GM18526 (cell line): ENCODE data around the gene FEM1A.

ENCODE experiments used
- POLR2A ChIP-seq: IDR thresholded peaks from 3 replicates; pipeline ENCODE4 v1.6.1; 2011; ENCODE audit not compliant: insufficient read length; ENCODE audit errors: extremely low read depth

Gene FEM1A

DNA sequence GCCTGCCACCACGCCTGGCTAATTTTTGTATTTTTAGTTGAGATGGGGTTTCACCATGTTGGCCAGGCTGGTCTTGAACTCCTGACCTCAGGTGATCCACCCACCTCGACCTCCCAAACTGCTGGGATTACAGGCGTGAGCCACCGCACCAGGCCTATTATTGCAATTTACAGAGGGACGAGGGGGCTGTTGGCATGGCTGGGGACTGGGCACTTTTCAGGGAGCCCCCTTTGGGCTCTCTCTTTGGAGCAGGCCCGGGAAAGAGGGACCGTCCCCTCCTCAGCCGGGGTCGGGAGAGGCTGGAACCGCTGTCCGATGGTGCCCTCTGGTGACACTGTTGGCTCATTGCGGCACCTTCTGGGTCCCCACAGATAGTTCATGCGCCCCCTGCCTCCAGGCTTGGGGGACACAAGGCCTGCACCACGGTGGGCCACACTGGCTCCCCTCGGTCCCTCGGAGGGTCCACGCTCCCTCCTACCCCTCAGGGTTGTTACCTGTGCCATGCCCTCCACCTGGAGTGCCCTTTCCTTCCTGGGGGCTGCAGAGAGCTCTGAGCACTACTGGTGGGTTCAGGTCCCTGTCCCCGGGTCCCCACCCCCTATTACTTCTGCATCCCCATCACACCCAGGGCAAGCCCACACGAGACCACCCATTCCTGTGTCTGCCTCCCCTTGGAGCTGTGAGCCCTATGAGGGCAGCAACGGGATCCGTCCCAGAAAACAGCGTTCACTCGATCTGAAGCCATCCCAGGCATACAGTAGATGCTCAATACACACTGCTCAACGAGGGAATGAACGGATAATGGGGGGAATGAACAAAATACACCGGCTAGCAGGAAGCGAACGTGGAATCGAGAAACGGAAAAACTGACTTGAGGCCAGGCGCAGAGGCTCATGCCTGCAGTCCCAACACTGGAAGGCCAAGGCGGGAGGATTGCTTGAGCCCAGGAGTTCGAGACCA lies 12.5 kb downstream of the FEM1A start:
- no peak for TF ChIP-seq POLR2A

DNA sequence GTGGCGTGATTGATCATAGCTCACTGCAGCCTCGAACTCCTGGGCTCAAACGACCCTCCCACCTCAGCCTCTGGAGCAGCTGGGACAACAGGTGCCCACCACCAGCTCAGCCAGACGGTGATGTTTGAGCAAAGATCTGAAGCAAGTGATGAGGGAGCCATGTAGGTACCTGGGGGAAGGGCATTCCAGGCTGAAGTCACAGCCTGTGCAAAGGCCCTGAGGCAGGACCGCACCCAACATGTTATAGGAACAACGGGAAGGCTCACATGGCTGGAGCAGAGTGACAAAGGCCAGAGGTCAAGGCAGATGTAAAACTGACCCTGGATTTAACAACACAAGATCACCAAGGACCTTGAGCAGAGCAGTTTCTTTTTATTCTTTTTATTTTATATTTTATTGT lies 14.8 kb downstream of the FEM1A start:
- TF ChIP-seq POLR2A = no peak

GRCh38 chr19:4807188-4807587 lies 15.7 kb downstream of the FEM1A start:
- no peak for TF ChIP-seq POLR2A

DNA sequence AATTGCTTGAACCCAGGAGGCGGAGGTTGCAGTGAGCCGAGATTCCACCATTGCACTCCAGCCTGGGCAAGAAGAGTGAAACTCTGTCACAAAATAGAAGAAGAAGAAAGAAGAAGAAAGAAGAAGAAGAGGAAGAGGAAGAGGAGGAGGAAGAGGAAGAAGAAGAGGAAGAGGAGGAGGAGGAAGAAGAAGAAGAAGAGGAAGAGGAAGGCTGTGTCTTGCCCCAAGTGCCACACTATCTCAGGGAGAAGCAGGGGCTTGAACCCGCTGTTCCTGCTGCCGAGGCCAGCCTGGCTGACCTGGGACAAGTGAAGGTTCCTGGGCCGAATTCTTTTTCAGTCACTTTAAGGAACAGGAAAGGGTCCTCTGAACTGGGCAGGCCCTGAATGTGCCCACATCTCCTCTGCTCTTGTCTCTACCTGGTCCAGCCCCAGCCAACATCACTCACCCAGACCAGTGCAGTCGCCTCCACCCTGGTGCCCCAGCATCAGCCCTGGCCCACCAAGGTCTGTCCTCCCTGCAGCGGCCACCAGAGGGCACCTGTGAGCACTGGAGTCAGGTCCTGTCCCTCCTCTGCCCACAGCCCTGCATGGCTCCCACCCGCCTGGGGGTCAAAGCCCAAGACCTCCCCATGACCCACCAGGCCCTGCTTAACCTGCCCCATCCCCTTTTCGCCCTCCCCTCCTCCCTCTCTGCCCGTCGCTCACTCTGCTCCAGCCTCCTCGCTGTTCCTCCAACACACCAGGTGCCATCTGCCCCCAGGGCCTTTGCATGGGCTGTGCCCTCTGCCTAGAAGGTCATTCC lies 20.0 kb downstream of the FEM1A start:
- no peak for TF ChIP-seq POLR2A

DNA sequence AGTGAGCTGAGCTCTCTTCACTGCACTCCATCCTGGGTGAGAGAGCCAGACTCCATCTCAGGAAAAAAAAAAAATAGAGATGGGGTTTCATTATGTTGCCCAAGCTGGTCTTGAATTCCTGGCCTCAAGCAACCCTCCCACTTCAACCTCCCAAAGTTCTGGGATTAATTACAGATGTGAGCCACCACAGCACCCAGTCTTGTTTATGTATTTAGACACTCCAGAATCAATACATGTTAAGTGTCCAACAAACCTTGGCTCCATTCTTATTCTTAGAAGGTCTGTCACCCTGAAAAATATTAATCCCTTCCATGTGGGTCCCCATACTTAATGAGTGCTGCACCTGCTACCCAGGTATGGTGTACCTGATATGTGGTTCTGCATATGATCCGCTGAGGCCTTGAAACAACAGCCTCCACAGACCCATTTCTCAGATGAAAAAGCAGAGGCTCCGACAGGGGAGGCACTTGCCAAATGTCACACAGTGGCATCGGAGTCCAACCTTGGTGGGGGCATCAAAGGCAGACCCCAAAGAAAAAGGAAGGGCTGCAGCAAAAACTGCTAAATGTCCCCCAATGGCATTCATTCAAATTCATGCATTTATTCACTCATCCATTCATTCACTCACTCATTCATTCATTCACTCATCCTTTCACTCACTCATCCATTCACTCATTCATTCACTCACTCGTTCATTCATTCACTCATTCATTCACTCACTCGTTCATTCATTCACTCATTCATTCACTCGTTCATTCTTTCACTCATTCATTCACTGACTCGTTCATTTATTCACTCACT lies 23.3 kb downstream of the FEM1A start:
- no peak for TF ChIP-seq POLR2A

DNA sequence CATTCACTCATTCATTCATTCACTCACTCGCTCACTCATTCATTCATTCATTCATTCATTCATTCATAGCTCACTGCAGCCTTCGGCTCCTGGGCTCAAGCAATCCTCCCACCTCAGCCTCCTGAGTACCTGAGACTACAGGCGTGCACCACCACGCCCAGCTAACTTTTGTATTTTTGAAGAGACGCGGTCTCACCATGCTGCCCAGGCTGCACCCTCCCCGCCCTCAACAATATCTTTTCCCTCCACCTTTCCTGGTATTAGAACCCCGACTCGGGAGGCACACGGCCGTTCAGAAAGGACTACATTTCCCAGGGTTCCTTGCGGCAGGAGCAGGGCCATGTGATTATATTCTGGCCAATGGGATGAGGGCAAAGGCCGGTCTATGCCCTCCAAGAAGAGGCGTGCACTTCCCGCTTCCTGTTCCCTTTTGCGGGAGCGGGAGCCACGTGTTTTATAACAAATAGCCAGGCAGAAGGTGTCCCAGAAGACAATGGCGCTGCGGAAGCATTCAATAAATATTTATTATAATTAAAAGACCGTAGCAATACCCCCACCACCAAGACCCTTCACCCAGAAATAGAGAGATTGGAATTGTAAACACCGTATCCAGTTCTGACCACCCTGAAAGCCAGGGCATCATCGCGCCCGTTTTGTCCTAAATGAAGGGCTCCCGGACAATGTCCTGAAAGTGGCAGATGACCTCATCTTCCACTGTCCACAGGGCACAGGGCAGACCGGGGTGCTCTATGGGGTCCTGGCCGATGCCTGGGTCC lies 24.1 kb downstream of the FEM1A start:
- no peak for TF ChIP-seq POLR2A

GRCh38 chr19:4816202-4816949 lies 24.8 kb downstream of the FEM1A start:
- no peak for TF ChIP-seq POLR2A

DNA sequence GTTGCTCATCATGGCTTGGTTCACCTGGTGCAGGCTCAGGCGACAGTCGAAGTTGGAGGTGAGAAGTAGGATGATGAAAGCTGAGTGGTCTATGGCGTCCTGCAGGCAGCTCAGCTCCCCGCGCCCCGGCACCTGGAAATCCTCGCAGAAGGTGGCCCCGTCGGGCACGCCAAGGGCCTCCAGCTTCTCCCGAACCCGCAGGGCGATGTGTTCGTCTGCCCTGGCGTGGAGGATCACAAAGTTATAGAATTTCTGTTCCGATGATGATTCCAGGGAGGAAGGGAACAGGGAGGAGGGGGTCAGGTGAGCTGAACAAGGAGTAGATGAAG lies 25.4 kb downstream of the FEM1A start:
- no peak for TF ChIP-seq POLR2A

DNA sequence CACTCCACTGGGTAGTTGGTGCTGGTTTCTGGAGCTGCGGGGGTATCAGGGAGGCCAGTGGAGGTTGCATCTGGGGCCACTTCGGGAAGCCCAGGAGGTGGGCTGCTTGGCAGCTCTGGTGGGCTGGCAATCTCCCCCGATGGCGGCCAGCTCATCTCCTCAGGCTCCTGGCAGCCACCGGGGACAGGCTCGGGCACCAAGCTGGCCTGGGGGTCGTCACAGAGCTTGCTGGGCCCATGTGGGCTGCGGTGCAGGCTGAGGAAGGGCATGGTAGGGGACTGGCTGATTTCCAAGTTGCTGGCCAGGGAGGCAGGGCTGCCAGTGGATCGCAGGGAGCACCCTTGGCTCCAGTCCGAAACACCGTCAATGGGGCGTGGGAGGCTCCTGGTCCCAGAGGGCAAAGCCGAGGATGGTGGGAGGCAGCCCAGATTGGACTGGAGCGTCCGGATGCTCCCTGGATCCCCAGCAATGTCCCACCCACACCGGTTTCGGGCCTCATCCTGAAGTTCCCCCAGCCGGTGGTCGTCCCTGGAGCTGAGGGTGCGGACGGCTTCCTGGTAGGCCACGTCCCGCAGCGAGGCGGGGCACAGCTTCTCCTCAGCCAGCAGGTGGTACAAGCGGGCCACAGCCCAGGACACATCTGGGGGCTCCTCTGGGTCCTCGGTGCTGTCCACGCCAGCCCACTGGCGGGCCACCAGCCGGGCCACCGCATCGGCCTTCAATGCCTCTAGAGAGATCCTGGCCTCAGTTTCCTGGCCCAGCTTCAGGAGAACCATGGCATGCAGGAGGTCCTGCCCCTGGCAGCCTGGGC lies 26.1 kb downstream of the FEM1A start:
- no peak for TF ChIP-seq POLR2A

GRCh38 chr19:4821265-4821664 lies 29.7 kb downstream of the FEM1A start:
- TF ChIP-seq POLR2A = no peak

DNA sequence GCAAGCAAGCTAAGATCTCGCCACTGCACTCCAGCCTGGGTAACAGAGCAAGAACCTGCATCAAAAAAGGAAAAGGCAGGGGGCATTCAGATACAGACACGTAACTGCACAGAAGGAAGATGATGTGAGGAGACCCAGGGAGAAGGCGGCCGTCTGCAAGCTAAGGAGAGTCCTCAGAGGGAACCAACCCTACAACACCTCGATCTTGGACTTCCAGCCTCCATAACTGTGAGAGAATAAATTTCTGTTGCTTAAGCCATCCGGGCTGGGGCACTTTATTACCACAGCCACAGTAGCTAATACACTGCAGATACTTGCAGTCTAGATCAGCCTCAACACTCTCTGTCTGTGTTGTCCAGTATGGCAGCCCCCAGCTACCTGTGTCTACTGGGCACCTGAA lies 32.0 kb downstream of the FEM1A start:
- TF ChIP-seq POLR2A = no peak

DNA sequence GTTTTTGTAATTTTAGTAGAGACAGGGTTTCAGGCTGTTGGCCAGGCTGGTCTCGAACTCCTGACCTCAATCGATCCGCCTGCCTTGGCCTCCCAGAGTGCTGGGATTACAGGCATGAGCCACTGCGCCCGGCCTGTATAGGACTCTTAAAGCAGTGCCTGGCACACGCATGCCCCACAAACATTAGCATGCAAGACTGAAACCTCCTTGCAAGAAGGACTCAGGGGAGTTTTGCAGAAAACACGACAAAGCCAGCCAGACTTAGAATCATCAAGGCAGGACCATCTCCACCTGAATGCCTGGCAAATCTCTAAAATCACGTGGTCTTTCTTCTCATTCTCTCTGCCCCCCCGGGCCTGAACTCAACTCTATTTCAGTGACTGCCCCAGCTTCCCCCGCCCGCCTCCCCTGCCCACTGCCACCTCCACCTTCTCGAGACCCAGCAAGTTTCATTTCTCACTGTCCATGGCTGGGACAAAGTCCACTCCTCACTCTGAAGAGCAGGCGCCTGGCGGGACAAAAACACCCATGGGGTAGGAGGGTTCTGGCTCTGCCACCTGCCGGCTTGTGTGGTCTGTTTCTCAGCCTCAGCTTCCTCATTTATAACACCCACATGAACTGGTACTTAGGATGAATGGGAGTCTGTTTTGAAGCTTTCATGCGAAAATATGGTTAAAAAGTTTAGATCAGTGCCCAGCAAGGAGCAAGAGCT lies 37.6 kb downstream of the FEM1A start:
- TF ChIP-seq POLR2A = no peak

DNA sequence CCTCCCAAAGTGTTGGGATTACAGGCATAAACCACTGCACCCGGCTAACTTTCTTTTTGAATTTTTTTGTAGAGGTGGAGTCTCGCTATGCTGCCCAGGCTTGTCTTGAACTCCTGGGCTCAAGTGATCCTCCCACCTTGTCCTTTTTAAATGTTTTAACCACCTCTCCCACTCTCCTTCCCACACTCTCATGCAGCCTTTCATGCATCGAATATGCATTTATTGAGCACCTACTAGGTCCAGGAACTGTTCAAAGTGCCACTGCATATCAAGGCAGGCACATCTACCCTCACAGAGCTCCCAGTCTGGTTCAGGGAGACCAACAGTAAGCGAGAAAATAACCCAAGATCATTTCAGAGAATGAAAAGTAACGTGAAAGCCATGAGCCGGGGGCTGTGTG lies 38.8 kb downstream of the FEM1A start:
- no peak for TF ChIP-seq POLR2A
